ENCODE data around the gene PAX6.
A peak's percentile ranks its signal among the peaks of the same experiment; 100 is the strongest.

Gene PAX6

DNA sequence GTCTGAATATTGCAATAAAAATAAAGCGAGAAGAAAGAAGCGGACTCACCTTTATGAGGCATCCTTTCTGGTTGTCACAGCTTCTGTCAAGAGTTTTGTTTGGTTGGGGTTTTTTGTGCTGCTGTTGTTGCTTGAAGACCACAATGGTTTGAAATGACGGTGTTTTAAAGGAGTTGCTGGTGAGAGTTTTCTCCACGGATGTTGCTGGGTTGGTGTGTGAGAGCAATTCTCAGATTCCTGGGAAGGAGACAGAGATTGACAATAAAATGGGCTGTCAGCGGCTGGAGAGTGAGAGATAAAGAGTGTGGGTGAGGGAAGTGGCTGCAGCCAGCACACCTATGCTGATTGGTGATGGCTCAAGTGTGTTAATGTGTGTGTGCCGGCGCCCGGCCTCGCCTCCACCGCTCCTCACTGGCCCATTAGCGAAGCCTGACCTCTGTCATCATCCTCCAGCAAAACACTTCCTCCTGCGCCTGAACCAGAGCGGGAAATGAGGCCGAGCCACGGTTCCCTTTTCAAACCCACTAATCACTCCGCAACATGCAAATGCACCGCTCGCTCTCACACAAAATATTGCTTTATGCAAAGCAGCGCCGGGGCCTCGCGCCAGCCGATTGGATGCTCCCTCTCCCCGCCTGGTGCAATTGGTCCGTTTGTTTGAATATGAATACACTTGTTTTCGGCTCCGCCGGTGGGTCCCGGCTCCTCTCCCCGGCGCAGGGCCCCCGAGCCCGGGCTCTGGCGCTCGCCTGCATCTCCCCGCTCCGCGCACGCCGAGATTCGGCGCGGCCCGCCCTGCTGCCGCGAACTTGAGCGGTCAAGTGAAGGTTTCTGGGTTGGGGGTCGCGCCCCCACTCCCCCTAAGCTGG, at the start of gene PAX6:
Gene PAX6 (minus strand): TSS at position 544 of the 869 bp plus-strand sequence. CDS start 4,911 bp downstream, outside the sequence.
- H3K4me3 ChIP-seq (replicated peaks; ENCODE audit: low read depth, low read length) = 0 out of 2 replicates have a peak within 1 kb of the TSS, but pooled peaks have one; percentile 3
- TF ChIP-seq, protein P1, sequence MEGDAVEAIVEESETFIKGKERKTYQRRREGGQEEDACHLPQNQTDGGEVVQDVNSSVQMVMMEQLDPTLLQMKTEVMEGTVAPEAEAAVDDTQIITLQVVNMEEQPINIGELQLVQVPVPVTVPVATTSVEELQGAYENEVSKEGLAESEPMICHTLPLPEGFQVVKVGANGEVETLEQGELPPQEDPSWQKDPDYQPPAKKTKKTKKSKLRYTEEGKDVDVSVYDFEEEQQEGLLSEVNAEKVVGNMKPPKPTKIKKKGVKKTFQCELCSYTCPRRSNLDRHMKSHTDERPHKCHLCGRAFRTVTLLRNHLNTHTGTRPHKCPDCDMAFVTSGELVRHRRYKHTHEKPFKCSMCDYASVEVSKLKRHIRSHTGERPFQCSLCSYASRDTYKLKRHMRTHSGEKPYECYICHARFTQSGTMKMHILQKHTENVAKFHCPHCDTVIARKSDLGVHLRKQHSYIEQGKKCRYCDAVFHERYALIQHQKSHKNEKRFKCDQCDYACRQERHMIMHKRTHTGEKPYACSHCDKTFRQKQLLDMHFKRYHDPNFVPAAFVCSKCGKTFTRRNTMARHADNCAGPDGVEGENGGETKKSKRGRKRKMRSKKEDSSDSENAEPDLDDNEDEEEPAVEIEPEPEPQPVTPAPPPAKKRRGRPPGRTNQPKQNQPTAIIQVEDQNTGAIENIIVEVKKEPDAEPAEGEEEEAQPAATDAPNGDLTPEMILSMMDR (IDR thresholded peaks at IDR 0.05; ENCODE audit: low read depth, low read length, missing control alignments) = no peak
- no peak for DNase-seq (ENCODE audit: extremely low read depth, low read depth)

DNA sequence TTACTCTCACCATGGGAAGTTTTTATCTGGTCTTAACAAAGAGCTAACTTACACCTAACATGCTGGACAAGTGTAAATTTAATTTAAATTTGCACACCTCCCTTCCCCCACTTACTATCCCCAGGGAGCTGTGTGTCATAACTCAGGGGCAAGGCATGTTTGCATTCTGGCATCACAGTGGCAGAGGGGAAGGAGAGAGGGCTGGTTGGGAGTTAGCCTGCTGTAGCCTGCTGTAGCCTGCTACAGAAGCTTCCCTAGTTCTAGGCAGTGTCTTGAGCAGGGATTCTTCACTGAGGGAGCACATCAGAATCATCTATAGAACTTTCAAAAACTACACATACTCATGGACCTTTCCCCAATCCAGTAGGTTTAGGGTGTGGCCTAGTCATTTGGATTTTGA, 49.3 kb upstream of the PAX6 start:
- H3K4me3 ChIP-seq (replicated peaks; ENCODE audit: low read depth, low read length) = no peak overlapping the region
- TF ChIP-seq, protein P1 (IDR thresholded peaks at IDR 0.05; ENCODE audit: low read depth, low read length, missing control alignments) = no peak
- no peak for DNase-seq (ENCODE audit: extremely low read depth, low read depth)

DNA sequence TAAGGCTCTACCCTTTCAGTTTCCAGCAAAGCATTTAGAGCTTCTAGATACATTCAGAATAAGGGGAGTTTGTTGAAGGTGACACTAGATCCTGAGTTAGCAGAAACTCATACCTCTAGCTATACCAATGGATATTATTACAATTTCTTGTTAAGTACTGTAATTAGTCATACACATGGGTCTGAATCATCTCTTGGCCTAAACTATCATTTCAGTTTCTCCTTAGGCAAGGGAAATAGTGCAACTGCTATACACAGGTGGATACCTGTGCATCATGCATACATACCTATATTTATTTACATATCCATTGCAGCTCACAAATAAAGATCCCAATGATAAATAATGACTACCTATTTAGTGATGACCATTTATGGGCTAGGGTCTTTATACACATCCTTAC, 45.1 kb upstream of the PAX6 start:
- H3K4me3 ChIP-seq (replicated peaks; ENCODE audit: low read depth, low read length) = no peak overlapping the region
- DNase-seq (ENCODE audit: extremely low read depth, low read depth) = no peak
- TF ChIP-seq, protein P1 (IDR thresholded peaks at IDR 0.05; ENCODE audit: low read depth, low read length, missing control alignments) = no peak

DNA sequence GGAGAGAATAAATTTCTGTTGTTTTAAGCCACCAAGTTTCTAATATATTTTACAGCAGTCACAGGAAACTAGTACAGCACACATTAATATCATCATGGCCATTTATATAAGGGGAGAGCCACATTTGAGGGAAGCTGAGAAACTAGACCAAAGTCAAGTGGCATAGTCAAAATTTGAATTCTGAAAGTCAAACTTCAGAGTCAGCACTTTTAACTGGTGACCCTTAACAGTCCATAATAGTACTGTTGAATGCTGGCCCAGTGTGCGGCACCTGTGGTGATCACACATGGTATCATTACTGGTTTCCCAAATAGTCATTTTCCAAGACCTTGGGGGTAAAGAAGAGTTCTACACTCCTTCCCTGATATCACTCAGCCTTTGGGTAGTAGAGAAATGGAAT, 44.3 kb upstream of the PAX6 start:
- no peak for DNase-seq (ENCODE audit: extremely low read depth, low read depth)
- TF ChIP-seq, protein P1 (IDR thresholded peaks at IDR 0.05; ENCODE audit: low read depth, low read length, missing control alignments) = no peak
- no peak overlapping the region for H3K4me3 ChIP-seq (replicated peaks; ENCODE audit: low read depth, low read length)

DNA sequence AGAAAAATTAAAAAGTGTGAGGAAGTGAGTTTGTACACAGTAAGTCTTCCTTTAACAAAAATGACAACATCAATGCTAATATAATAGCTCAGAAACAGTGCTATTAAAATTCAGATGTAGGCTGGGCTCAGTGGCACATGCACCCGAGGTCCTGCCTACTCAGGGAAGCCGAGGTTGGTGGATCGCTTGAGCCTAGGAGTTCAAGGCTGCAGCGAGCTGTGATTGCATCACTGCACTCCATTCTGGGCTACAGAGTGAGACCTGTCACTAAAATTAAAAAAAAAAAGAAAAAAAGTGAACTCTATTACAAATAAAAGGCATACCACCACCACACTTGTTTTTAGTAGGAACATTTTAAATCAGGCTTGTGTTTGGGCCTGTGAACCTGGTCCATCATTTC, 39.2 kb upstream of the PAX6 start:
- DNase-seq (ENCODE audit: extremely low read depth, low read depth) = no peak
- TF ChIP-seq, protein P1 (IDR thresholded peaks at IDR 0.05; ENCODE audit: low read depth, low read length, missing control alignments) = no peak
- H3K4me3 ChIP-seq (replicated peaks; ENCODE audit: low read depth, low read length) = no peak overlapping the region

DNA sequence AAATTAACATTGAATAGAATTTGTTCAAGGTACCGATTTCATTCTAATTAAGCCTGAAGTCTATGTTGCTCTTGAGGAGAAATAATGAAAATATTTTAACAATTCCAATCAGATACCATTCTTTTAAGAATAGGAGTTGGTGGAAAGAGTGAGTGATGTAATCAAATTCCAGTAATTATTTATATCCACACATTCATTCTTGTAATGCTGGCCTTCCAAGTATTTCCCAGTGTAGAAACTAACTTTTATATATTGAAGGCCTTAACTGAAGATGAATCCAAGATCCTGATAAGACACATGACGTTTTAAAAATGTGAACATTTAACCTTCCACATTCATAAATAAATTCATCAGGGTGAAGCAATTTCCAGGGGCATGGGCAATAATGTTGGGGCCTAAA, 36.6 kb upstream of the PAX6 start:
- TF ChIP-seq, protein P1 (IDR thresholded peaks at IDR 0.05; ENCODE audit: low read depth, low read length, missing control alignments) = no peak
- no peak for DNase-seq (ENCODE audit: extremely low read depth, low read depth)
- H3K4me3 ChIP-seq (replicated peaks; ENCODE audit: low read depth, low read length) = no peak overlapping the region
